ENCODE results near the gene POU2F1.

GRCh38 chr1:167333124-167333523 lies 112.4 kb downstream of the POU2F1 start:
- no peak for TF ChIP-seq CTCF (optimal IDR thresholded peaks at IDR 0.05 in 1 of 3, IDR thresholded peaks at IDR 0.05 in 1 of 3, conservative IDR thresholded peaks at IDR 0.05 in 1 of 3; ENCODE audit: extremely low read depth in 1 of 3, insufficient read depth in 2 of 3, low read length in 3 of 3)
- TF ChIP-seq EZH2 (IDR thresholded peaks at IDR 0.05; ENCODE audit: low read length): no peak
